Endodermal cell (in vitro differentiated cells): ENCODE data around the gene UBE2G1. TPM values are rescaled to one million over a fixed set of nuclear protein-coding genes. Genes with fewer than 3 reads are reported as not detected.

Experiments
- DNase-seq: peaks from one replicate; pipeline ENCODE4 v3.0.0-alpha.2; 2017
- H3K27ac ChIP-seq: 2 replicates; pipeline ENCODE4 v1.5.1; 2013; ENCODE audit warnings: mild to moderate bottlenecking, low read depth, low read length, moderate library complexity
- H3K27me3 ChIP-seq: 2 replicates; pipeline ENCODE4 v1.6.1; 2013; ENCODE audit warnings: mild to moderate bottlenecking, low read length, moderate library complexity; ENCODE audit not compliant: insufficient read depth, control insufficient read depth, poor library complexity, severe bottlenecking
- H3K36me3 ChIP-seq: 2 replicates; pipeline ENCODE4 v1.7.0; 2013; ENCODE audit warnings: mild to moderate bottlenecking, low read length, moderate library complexity; ENCODE audit not compliant: control insufficient read depth, insufficient read depth
- H3K4me1 ChIP-seq: one replicate; pipeline ENCODE4 v1.7.0; 2013; ENCODE audit warnings: low read length; ENCODE audit not compliant: control insufficient read depth, insufficient read depth
- H3K4me3 ChIP-seq: 2 replicates; pipeline ENCODE4 v1.5.1; 2013; ENCODE audit warnings: mild to moderate bottlenecking, low read length, moderate library complexity
- H3K9ac ChIP-seq: 2 replicates; pipeline ENCODE4 v1.6.1; 2013; ENCODE audit warnings: mild to moderate bottlenecking, low read length, moderate library complexity; ENCODE audit not compliant: poor library complexity, severe bottlenecking; ENCODE audit errors: extremely low read depth
- H3K9me3 ChIP-seq: 2 replicates; pipeline ENCODE4 v1.6.1; 2013; ENCODE audit warnings: mild to moderate bottlenecking, low read length, moderate library complexity; ENCODE audit not compliant: control insufficient read depth
- H3K27ac Mint-ChIP-seq: 2 replicates; pipeline ENCODE4 v1.8.0; 2020; ENCODE audit warnings: mixed read lengths
- H3K27me3 Mint-ChIP-seq: 2 replicates; pipeline ENCODE4 v1.8.0; 2021; ENCODE audit warnings: mild to moderate bottlenecking, mixed read lengths; ENCODE audit not compliant: insufficient read depth
- H3K36me3 Mint-ChIP-seq: 2 replicates; pipeline ENCODE4 v1.8.0; 2020; ENCODE audit warnings: low read depth, mixed read lengths
- H3K4me1 Mint-ChIP-seq: 2 replicates; pipeline ENCODE4 v1.8.0; 2020; ENCODE audit warnings: mixed read lengths
- H3K4me3 Mint-ChIP-seq: 2 replicates; pipeline ENCODE4 v1.8.0; 2020; ENCODE audit warnings: mild to moderate bottlenecking, moderate library complexity, mixed read lengths
- H3K9me3 Mint-ChIP-seq: 2 replicates; pipeline ENCODE4 v1.8.0; 2020; ENCODE audit warnings: mild to moderate bottlenecking, mixed read lengths
- WGBS, 2 experiments: methylation state at CpG; one replicate each; pipeline versions ENCODE4 v1.1.5 to v1.1.7; 2013; ENCODE audit warnings: missing lambda C conversion rate in 2 of 2, mixed read lengths in 1 of 2; ENCODE audit not compliant: insufficient coverage in 1 of 2, insufficient read length in 1 of 2; 5-methylcytosine and 5-hydroxymethylcytosine counted together
- total RNA-seq, 2 donors: library from RNA; stranded (reverse); fragmentation: NEBNext Ultra II Directional in 1 of 2; extraction: Animal tissue kit (Norgen Biotek cat#: 25700) in 1 of 2; gene quantifications; 2 replicates in 1 of 2; 3 replicates in 1 of 2; pipeline ENCODE4 v1.2.1, GENCODE V29; 2021
- TF ChIP-seq, protein P1 (sequence below): fragments of 200-600 bp; sonication (generic); conservative IDR thresholded peaks from 2 replicates; pipeline ENCODE4 v1.5.0; 2021; ENCODE audit warnings: antibody characterized with exemption, mild to moderate bottlenecking

Gene UBE2G1
- total RNA-seq, 2 donors from 2014 or later = 85.5 to 104 TPM

DNA sequence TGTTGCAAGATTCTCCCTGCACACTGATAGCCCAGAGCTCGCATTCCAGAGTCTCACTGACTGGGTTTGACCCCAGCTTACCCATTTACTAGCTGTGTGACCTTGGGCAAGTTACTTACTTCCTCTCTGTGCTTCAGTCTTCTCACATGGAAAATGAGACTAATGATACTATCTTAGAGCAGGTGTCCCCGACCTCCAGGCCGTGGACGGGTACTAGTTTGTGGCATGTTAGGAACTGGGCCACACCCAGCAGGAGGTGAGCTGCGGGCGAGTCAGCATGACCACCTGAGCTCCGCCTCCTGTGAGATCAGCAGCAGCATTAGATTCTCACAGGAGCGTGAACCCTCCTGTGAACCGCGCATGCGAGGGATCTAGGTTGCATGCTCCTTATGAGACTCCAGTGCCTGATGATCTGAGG lies 118.5 kb downstream of the UBE2G1 start:
- Mint-ChIP-seq H3K4me3 (no peak overlapping the region), H3K9me3 (no peaks in the 10 kb centered on the region)
- no peak overlapping the region for H3K9ac ChIP-seq

DNA sequence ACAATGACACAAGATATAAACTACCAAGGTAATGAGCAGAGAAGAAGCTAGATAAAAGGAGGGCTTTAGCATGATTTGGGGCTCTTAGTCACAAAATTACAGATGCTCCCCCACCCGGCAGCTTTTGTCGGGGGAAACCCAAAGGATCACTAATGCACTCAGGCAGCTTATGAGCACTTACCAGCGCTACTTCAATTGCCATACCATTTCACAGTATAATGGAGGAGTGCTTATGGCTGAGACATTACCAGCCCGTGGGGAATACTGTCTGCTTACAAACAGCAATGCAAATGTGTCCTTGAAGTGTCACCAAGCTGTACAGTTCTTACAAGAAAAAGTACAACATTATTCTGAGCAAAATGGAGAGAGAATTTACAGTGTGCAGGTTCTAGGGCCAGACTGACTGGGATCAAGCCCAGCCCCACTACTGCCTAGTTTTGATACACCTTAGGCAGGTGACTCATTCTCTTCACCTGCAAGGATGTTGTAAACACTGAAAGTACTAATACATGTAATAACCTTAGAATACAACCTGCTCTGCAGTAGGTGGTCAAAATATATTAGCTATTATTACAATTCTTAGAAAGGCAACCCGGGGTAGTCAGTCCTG lies 119.0 kb downstream of the UBE2G1 start:
- H3K9me3 Mint-ChIP-seq = no peaks in the 10 kb centered on the region
- H3K4me3 ChIP-seq = no peak overlapping the region
- peak; percentile 43 for DNase-seq
- 92 to 97% methylated on average over 3 to 5 of the region's 5 CpGs for WGBS, 2 experiments
- no peak overlapping the region for H3K27ac ChIP-seq
- H3K27me3 Mint-ChIP-seq = no peaks in the 10 kb centered on the region
- no peak overlapping the region for H3K4me3 Mint-ChIP-seq
- no peak overlapping the region for H3K9ac ChIP-seq
- TF ChIP-seq, protein P1, sequence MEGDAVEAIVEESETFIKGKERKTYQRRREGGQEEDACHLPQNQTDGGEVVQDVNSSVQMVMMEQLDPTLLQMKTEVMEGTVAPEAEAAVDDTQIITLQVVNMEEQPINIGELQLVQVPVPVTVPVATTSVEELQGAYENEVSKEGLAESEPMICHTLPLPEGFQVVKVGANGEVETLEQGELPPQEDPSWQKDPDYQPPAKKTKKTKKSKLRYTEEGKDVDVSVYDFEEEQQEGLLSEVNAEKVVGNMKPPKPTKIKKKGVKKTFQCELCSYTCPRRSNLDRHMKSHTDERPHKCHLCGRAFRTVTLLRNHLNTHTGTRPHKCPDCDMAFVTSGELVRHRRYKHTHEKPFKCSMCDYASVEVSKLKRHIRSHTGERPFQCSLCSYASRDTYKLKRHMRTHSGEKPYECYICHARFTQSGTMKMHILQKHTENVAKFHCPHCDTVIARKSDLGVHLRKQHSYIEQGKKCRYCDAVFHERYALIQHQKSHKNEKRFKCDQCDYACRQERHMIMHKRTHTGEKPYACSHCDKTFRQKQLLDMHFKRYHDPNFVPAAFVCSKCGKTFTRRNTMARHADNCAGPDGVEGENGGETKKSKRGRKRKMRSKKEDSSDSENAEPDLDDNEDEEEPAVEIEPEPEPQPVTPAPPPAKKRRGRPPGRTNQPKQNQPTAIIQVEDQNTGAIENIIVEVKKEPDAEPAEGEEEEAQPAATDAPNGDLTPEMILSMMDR = no peak
- peaks cover 5% of the 10 kb centered on the region for H3K4me1 ChIP-seq
- H3K27me3 ChIP-seq = no peaks in the 10 kb centered on the region
- H3K4me1 Mint-ChIP-seq = peaks cover 17% of the 10 kb centered on the region
- no peaks in the 10 kb centered on the region for H3K9me3 ChIP-seq
- H3K27ac Mint-ChIP-seq = no peak overlapping the region
- H3K36me3 ChIP-seq = peaks cover 32% of the 10 kb centered on the region
- peaks cover 16% of the 10 kb centered on the region for H3K36me3 Mint-ChIP-seq

More for the DNA sequence above, 118.5 kb downstream of the UBE2G1 start:
- TF ChIP-seq, protein P1 = no peak
- Histone ChIP-seq H3K36me3 (peaks cover 28% of the 10 kb centered on the region), H3K27me3 (no peaks in the 10 kb centered on the region), H3K4me1 (peaks cover 5% of the 10 kb centered on the region), H3K9me3 (no peaks in the 10 kb centered on the region), H3K4me3 (no peak overlapping the region), H3K27ac (no peak overlapping the region)
- H3K27ac Mint-ChIP-seq = peak overlapping the region; percentile 48
- peaks cover 12% of the 10 kb centered on the region for H3K36me3 Mint-ChIP-seq
- no peaks in the 10 kb centered on the region for H3K27me3 Mint-ChIP-seq
- WGBS, 2 experiments = 79 to 87% methylated on average over 9 to 11 of the region's 11 CpGs
- H3K4me1 Mint-ChIP-seq = peaks cover 17% of the 10 kb centered on the region
- peak; percentile 89 for DNase-seq

DNA sequence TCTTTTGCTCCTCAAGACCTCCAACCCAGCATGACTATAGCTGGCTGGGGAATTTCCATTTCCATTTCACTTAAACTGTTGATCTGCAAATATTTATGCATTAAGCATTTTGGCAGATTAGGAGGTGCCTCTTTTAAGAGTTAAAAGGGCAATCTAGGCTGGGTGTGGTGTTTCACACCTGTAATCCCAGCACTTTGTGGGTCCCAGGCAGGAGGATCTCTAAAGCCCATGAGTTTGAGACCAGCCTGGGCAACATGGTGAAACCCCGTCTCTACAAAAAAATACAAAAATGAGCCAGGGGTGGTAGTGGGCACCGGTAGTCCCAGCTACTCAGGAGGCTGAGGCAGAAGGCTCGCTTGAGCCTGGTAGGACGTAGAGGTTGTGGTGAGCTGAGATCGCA lies 119.8 kb downstream of the UBE2G1 start:
- Histone ChIP-seq H3K4me1 (peaks cover 5% of the 10 kb centered on the region), H3K4me3 (no peak overlapping the region), H3K27ac (no peak overlapping the region), H3K36me3 (peaks cover 38% of the 10 kb centered on the region), H3K9ac (no peak overlapping the region), H3K9me3 (no peaks in the 10 kb centered on the region), H3K27me3 (no peaks in the 10 kb centered on the region)
- no peaks in the 10 kb centered on the region for H3K9me3 Mint-ChIP-seq
- WGBS, 2 experiments = 89 to 99% methylated on average over 4 to 5 of the region's 5 CpGs
- no peaks in the 10 kb centered on the region for H3K27me3 Mint-ChIP-seq
- H3K36me3 Mint-ChIP-seq = peaks cover 23% of the 10 kb centered on the region
- no peak overlapping the region for H3K27ac Mint-ChIP-seq
- DNase-seq = peak; percentile 19
- no peak overlapping the region for H3K4me3 Mint-ChIP-seq
- TF ChIP-seq, protein P1 = no peak
- H3K4me1 Mint-ChIP-seq = peaks cover 21% of the 10 kb centered on the region
